AG04449 (cell line): ENCODE data around the gene ATP8B4.
A peak's percentile ranks its signal among the peaks of the same experiment; 100 is the strongest.

Experiments used
- CTCF ChIA-PET: fragments of 350-600 bp; formaldehyde crosslinking; extraction: SDS; loops from one replicate; lab custom pipeline; 2021; ENCODE audit warnings: antibody characterized with exemption; lab: Yijun Ruan, JAX
- POLR2A ChIA-PET: fragments of 400-600, 350-600 bp; formaldehyde crosslinking; extraction: SDS; loops from one replicate; lab custom pipeline; 2020; ENCODE audit warnings: antibody characterized with exemption, inconsistent platforms; lab: Yijun Ruan, JAX
- DNase-seq: peaks from one replicate; pipeline ENCODE4 v3.0.0-alpha.2; 2010; ENCODE audit warnings: low read depth, low spot score
- H3K4me3 ChIP-seq: 2 replicates; pipeline ENCODE4 v1.5.1; 2011; ENCODE audit warnings: low read depth, mild to moderate bottlenecking, control low read depth, low read length
- TF ChIP-seq, protein P1 (sequence below): IDR thresholded peaks from one replicate; pipeline ENCODE4 v1.5.1; 2011; ENCODE audit warnings: mild to moderate bottlenecking, moderate library complexity, low read length, control low read depth, inconsistent platforms; ENCODE audit not compliant: insufficient read depth; ENCODE audit errors: missing control alignments

ATP8B4 gene

DNA sequence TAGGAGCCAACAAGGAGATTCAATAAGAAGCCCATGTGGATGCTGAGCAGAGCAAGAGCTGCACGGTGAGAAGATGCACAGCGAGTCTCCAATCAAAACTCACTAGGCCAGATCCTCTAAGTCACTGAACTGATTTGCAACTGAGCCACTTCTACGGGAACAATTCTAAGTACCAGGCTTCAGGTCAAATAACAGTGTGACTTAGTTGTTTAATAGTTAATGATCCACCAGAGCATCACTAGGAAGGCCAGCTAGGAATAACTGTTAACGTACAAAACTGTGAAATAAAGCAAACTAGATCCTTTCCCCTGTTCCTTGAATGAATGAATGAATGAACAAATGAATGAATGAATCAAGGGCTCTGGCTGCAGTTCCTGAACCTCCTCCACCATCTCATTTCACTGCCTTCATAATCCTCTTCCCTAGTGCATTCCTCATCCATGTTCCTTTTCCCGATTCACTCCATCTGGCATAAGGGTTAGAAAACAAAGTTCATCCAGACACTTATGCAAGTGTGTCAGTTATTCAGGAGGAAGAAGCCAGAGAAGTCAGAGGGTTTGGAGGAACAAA lies 59.7 kb downstream of the ATP8B4 start:
- POLR2A ChIA-PET: no interaction called here
- CTCF ChIA-PET: no interaction called here
- H3K4me3 ChIP-seq: no peak overlapping the region
- TF ChIP-seq, protein P1, sequence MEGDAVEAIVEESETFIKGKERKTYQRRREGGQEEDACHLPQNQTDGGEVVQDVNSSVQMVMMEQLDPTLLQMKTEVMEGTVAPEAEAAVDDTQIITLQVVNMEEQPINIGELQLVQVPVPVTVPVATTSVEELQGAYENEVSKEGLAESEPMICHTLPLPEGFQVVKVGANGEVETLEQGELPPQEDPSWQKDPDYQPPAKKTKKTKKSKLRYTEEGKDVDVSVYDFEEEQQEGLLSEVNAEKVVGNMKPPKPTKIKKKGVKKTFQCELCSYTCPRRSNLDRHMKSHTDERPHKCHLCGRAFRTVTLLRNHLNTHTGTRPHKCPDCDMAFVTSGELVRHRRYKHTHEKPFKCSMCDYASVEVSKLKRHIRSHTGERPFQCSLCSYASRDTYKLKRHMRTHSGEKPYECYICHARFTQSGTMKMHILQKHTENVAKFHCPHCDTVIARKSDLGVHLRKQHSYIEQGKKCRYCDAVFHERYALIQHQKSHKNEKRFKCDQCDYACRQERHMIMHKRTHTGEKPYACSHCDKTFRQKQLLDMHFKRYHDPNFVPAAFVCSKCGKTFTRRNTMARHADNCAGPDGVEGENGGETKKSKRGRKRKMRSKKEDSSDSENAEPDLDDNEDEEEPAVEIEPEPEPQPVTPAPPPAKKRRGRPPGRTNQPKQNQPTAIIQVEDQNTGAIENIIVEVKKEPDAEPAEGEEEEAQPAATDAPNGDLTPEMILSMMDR: no peak
- no peak for DNase-seq

DNA sequence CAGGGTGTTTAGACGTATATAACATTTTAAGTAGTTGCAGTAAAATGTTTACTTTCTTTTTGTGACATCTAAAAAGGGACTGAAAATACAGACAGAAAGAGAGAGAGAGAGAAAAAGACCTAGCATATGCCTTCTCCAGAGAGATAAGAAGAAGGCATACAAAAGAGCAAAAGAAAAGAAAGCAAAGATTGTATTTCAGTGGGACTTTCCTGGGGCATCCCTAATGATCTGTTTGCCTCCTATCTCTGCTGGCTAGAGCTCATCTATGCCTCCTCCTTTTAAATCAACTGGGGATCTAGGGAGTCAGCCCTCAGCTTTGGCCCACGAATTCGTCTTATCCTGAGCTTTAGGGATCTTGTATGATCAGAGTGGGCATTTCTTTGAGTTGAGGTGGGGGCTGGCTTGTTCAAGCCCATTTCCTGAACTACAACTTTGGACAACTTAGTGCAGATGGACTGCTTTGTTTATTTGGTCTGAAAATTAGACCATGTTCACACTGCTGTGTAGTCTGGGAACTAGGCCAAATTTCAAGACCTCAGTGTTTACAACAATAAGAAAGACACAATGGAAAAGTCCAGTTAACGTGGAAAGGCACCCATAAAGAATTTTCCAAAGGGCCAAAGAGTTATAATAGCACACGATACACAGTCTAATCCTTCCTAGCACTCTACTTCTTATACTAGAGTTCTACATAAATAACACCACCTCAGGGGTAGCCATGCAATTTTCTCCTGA lies 61.0 kb downstream of the ATP8B4 start:
- TF ChIP-seq, protein P1: no peak
- ChIA-PET POLR2A (no interaction called here), CTCF (no interaction called here)
- H3K4me3 ChIP-seq: no peak overlapping the region
- DNase-seq: no peak

DNA sequence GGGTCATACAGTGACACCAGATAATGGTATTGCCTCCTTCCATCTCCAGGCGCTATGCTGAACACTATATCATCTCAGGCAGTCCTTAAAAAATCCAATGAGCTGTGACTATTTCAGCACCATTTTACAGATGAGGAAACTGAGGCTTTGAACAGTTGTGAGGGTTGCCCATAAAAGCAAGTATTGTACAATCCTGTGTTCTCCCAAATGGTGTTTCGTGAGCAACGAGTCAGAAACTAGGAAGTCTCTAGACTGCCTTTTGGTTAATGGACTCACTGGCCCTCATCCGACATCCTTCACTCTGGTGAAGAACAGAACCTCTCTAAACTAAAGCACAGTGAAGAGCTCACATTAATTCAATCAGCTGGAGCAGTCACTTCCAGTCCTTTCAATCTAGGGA lies 61.8 kb downstream of the ATP8B4 start:
- ChIA-PET POLR2A (no interaction called here), CTCF (no interaction called here)
- TF ChIP-seq, protein P1: no peak
- no peak for DNase-seq
- H3K4me3 ChIP-seq: no peak overlapping the region

DNA sequence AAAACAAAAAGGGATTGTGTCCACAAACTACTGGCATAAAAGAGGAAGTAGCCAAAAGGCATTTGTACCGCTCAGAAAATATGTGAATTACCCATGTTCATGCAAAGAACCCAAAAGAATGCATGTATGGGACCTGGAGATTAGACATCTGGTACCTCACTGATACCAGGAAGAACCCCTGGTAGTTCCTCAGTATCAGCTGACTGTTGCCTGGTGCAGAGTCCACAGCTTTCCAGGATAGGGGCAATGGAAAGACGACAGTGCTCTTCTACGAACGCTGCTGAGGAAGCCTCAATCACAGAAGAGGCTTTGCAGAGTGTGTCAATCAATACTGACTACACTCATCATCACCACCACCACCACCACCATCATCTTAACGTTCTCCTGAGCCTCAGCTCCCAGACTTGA lies 63.3 kb downstream of the ATP8B4 start:
- POLR2A ChIA-PET: interaction anchor here (0.6 kb wide), 1 partner anchor 1199 kb away, joined by 3 read pairs; no protein-coding TSS in a partner anchor
- DNase-seq: no peak
- CTCF ChIA-PET: interaction anchor here (1.2 to 5.5 kb wide), 4 partner anchors 8 to 820 kb away, joined by 3 to 58 read pairs (median 14); partner anchors contain the start of gene FGF7

DNA sequence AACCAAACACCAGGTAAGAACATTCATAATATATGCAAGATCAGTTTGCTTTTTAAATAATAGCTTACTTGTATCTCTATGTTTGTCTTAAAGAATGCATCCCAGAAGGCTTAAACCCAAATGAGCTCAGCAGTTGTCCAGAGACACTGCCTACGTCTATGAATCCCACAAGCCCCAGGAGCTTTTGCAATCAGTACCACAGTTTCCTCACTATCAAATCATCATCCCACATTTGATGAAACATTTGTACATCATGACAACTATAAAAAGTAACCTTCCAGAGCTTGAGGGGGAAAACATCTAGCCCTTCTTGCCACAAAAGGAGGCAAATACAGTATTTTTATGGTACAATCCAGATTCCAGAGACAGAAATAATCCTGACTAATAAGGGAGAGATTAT lies 63.7 kb downstream of the ATP8B4 start:
- TF ChIP-seq, protein P1: no peak
- ChIA-PET CTCF (interaction anchor here (0.9 to 5.5 kb wide), 7 partner anchors 8 to 1194 kb away, joined by 3 to 58 read pairs (median 5); partner anchors contain the start of gene FGF7), POLR2A (interaction anchor here (0.6 kb wide), 1 partner anchor 1199 kb away, joined by 3 read pairs; no protein-coding TSS in a partner anchor)
- peak; percentile 51 for DNase-seq
- H3K4me3 ChIP-seq: no peak overlapping the region

More for the DNA sequence above, 63.3 kb downstream of the ATP8B4 start:
- TF ChIP-seq, protein P1: no peak
- no peak overlapping the region for H3K4me3 ChIP-seq

DNA sequence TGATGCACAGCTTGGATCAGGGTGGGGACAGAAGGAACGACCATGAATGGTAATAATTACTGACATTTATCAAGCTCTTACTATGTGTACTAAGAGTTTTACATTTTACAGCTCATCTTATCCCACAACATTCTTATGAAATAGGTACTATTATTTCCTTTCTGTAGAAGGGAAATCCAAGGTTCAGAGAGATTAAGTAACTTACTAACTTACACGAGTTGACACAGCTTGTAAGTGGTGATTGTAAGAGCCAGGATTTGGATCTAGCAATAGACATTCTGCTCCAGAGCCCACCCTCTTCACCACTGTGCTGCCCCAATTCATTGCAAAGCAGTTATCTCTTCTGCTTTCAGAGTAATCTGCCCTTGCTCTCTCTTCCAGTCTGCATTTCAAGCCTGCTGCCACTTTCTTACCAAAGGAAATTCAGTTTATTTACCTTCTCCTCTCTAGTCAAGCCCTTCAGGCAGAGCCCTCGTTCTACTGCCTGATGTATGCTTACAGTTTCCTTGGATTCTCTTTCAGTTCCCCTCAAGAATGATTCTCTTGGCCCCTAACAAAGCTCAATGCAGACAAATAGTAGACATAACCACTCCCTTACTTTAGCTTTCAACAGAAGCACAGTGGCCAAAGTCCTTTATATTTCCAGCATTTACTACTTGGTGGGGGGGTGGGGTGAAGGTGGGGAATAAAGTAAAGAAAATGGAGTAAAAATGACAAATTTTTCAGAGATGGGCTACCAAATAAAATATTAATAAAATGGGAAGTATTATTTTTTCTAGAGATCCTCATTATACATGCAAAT lies 65.8 kb downstream of the ATP8B4 start:
- no peak for DNase-seq
- POLR2A ChIA-PET: no interaction called here
- CTCF ChIA-PET: interaction anchor here (1.0 to 5.5 kb wide), 16 partner anchors 8 to 818 kb away, joined by 3 to 58 read pairs (median 4); partner anchors contain the start of gene FGF7
- TF ChIP-seq, protein P1: no peak
- no peak overlapping the region for H3K4me3 ChIP-seq
